IMR-90 (cell line): ENCODE results near the gene IFFO2. TPM values are rescaled to one million over a fixed set of nuclear protein-coding genes. Genes with fewer than 3 reads are reported as not detected.

Experiments
- ATAC-seq: fragments of 200-7000 bp; cut with Tn5 transposase; 2 replicates; pipeline ENCODE4 v1.9.1; 2020; ENCODE audit warnings: low read depth, mild to moderate bottlenecking, moderate library complexity
- BruUV-seq: library from RNA; stranded (reverse); fragments of 400-500 nt; replicated peaks from 2 replicates; lab custom pipeline; 2021; lab: Mats Ljungman, UMichigan
- CTCF ChIA-PET: fragments of 300-600 bp; formaldehyde crosslinking; extraction: SDS; loops from one replicate; lab custom pipeline; 2021; ENCODE audit warnings: antibody characterized with exemption; lab: Yijun Ruan, JAX
- POLR2A ChIA-PET: fragments of 300-600 bp; sonication (Branson Sonifier 250); formaldehyde crosslinking; loops from one replicate; lab custom pipeline; 2022; ENCODE audit warnings: antibody characterized with exemption; ENCODE audit not compliant: unreplicated experiment; lab: Charles Lee
- DNase-seq: peaks from one replicate; pipeline ENCODE4 v3.0.0; 2013
- H2AFZ ChIP-seq: replicated peaks from 2 replicates; pipeline ENCODE3; 2013; ENCODE audit warnings: low read length, mild to moderate bottlenecking; ENCODE audit not compliant: poor library complexity
- H2AK5ac ChIP-seq: 2 replicates; pipeline ENCODE4 v1.6.1; 2013; ENCODE audit warnings: low read depth, low read length, inconsistent platforms
- H2AK9ac ChIP-seq: replicated peaks from 2 replicates; pipeline ENCODE3; 2013; ENCODE audit warnings: mild to moderate bottlenecking, low read depth, low read length, moderate library complexity; ENCODE audit not compliant: poor library complexity
- H2BK120ac ChIP-seq: 2 replicates; pipeline ENCODE4 v1.6.1; 2013; ENCODE audit warnings: low read depth, low read length, inconsistent platforms
- H2BK15ac ChIP-seq: 3 replicates; pipeline ENCODE4 v1.6.1; 2013; ENCODE audit warnings: low read depth, low read length, inconsistent platforms
- H2BK20ac ChIP-seq: 2 replicates; pipeline ENCODE4 v1.6.1; 2013; ENCODE audit warnings: low read depth, mild to moderate bottlenecking, inconsistent platforms, low read length, moderate library complexity
- H2BK5ac ChIP-seq: 2 replicates; pipeline ENCODE4 v1.6.1; 2013; ENCODE audit warnings: mild to moderate bottlenecking, low read depth, low read length, inconsistent platforms; ENCODE audit not compliant: poor library complexity, severe bottlenecking
- H3K14ac ChIP-seq: replicated peaks from 2 replicates; pipeline ENCODE4 v1.6.1; 2013; ENCODE audit warnings: low read depth, low read length, inconsistent platforms
- H3K18ac ChIP-seq: 2 replicates; pipeline ENCODE4 v1.6.1; 2013; ENCODE audit warnings: low read depth, low read length, control low read depth
- H3K23ac ChIP-seq: 2 replicates; pipeline ENCODE4 v1.6.1; 2013; ENCODE audit warnings: low read depth, low read length, inconsistent platforms
- H3K27ac ChIP-seq: 2 replicates; pipeline ENCODE4 v1.5.1; 2013; ENCODE audit warnings: mild to moderate bottlenecking, control low read depth, low read length; ENCODE audit not compliant: insufficient read depth
- H3K27me3 ChIP-seq: 2 replicates; pipeline ENCODE4 v1.6.1; 2013; ENCODE audit warnings: low read length; ENCODE audit not compliant: control insufficient read depth, insufficient read depth
- H3K36me3 ChIP-seq: 2 replicates; pipeline ENCODE4 v1.6.1; 2013; ENCODE audit warnings: low read length, mixed read lengths; ENCODE audit not compliant: control insufficient read depth, insufficient read depth
- H3K4ac ChIP-seq: 2 replicates; pipeline ENCODE4 v1.6.1; 2013; ENCODE audit warnings: low read depth, low read length, inconsistent platforms
- H3K4me1 ChIP-seq: 2 replicates; pipeline ENCODE4 v1.6.1; 2013; ENCODE audit warnings: low read length, mixed read lengths; ENCODE audit not compliant: control insufficient read depth, insufficient read depth
- H3K4me2 ChIP-seq: 2 replicates; pipeline ENCODE4 v1.6.1; 2013; ENCODE audit warnings: low read depth, mild to moderate bottlenecking, control low read depth, low read length, moderate library complexity
- H3K4me3 ChIP-seq: 2 replicates; pipeline ENCODE4 v1.5.1; 2013; ENCODE audit warnings: low read depth, mild to moderate bottlenecking, control low read depth, low read length, moderate library complexity; ENCODE audit not compliant: insufficient read depth
- H3K56ac ChIP-seq: 2 replicates; pipeline ENCODE4 v1.6.1; 2013; ENCODE audit warnings: low read length, inconsistent platforms; ENCODE audit not compliant: insufficient read depth; ENCODE audit errors: extremely low read depth
- H3K79me1 ChIP-seq, 2 experiments: 2 replicates each; pipeline ENCODE4 v1.6.1; 2013; ENCODE audit warnings: low read length in 2 of 2, inconsistent platforms in 1 of 2, low read depth in 1 of 2
- H3K9ac ChIP-seq: 2 replicates; pipeline ENCODE4 v1.6.1; 2013; ENCODE audit warnings: low read depth, low read length, control low read depth
- H3K9me1 ChIP-seq: 2 replicates; pipeline ENCODE4 v1.6.1; 2013; ENCODE audit warnings: low read length, inconsistent platforms; ENCODE audit not compliant: insufficient read depth
- H3K9me3 ChIP-seq: 2 replicates; pipeline ENCODE4 v1.6.1; 2013; ENCODE audit warnings: low read length; ENCODE audit not compliant: control insufficient read depth, insufficient read depth
- H4K20me1 ChIP-seq: 2 replicates; pipeline ENCODE4 v1.6.1; 2013; ENCODE audit warnings: low read length, inconsistent platforms; ENCODE audit not compliant: insufficient read depth
- H4K5ac ChIP-seq: 2 replicates; pipeline ENCODE4 v1.6.1; 2013; ENCODE audit warnings: mild to moderate bottlenecking, low read depth, low read length, control low read depth
- H4K8ac ChIP-seq, 2 experiments: 2 replicates each; pipeline ENCODE4 v1.6.1; 2013; ENCODE audit warnings: low read depth in 2 of 2, low read length in 2 of 2, control low read depth in 1 of 2, inconsistent platforms in 1 of 2
- H4K91ac ChIP-seq: 2 replicates; pipeline ENCODE4 v1.6.1; 2013; ENCODE audit warnings: low read depth, low read length, inconsistent platforms; ENCODE audit not compliant: insufficient read depth
- NFE2L2 ChIP-seq: fragments of 150-350 bp; IDR thresholded peaks from 2 replicates; pipeline ENCODE4 v1.6.1; 2016; ENCODE audit warnings: low read depth, mild to moderate bottlenecking, low read length
- USF2 ChIP-seq: fragments of 150-350 bp; IDR thresholded peaks from 2 replicates; pipeline ENCODE4 v1.6.1; 2017; ENCODE audit warnings: mild to moderate bottlenecking, antibody characterized with exemption, low read length, low read depth
- WGBS, 2 experiments: methylation state at CpG; one replicate each; pipeline versions ENCODE4 v1.1.5 to v1.1.7; 2013; ENCODE audit warnings: missing lambda C conversion rate in 2 of 2; ENCODE audit not compliant: insufficient read length in 1 of 2; ENCODE audit errors: extremely low coverage in 2 of 2; 5-methylcytosine and 5-hydroxymethylcytosine counted together
- dilution Hi-C: fragments of 300-500 bp; cut with HindIII; formaldehyde crosslinking; loops from one replicate; pipeline ENCODE4 v1.14.3; 2018; ENCODE audit warnings: low sequenced_read_pairs; ENCODE audit not compliant: unreplicated experiment
- in situ Hi-C: fragments of 300-500 bp; cut with MboI; formaldehyde crosslinking; loops from 3 replicates; pipeline ENCODE4 v1.14.3; 2019; ENCODE audit warnings: low sequenced_read_pairs, inconsistent platforms, mixed read lengths
- intact Hi-C: fragments of 100-400 bp; cut with micrococcal nuclease; formaldehyde crosslinking; loops from 2 replicates; pipeline ENCODE4 v1.10.0; 2022
- polyA plus RNA-seq, 3 experiments: library from polyadenylated mRNA; depleted of rRNA; stranded (reverse); fragments of >200 nt; gene quantifications; 2 replicates each; pipeline ENCODE4 v1.2.3, GENCODE V29; 2012; ENCODE audit warnings: low replicate concordance in 1 of 3
- total RNA-seq: library from RNA; depleted of rRNA; stranded (reverse); fragments of >200 nt; gene quantifications from 2 replicates; pipeline ENCODE4 v1.2.3, GENCODE V29; 2012

Gene IFFO2
- total and polyA plus RNA-seq, 2 of the 4 experiments (the other 2 are of a cell fraction): 14.5 to 18.2 TPM

DNA sequence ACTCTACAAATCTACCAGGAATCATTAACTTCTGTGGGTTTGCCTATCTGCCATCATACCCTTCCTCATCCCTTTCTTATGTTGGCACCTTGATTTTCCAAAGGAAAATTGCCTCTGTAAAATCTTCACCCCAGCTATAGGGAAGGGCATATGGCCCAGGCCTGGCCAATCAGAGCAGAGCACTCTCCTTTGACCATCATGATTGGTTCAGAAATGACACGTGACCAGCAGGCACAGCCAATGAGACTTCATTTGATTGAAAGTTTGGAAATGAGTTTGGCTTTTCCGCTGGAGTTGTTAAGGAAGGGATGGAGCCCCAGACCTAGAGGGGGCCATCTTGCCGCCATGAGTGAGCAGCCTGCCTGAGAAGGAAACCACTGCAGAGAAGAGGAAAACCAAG lies 35.1 kb upstream of the IFFO2 start:
- no peak overlapping the region for H3K14ac ChIP-seq
- dilution Hi-C loops (no loop called here), intact Hi-C loops (no loop called here), in situ Hi-C loops (no loop called here)
- H4K8ac ChIP-seq: no peak overlapping the region
- H4K91ac ChIP-seq: no peak overlapping the region
- H3K79me1 ChIP-seq: no peaks in the 10 kb centered on the region
- CTCF ChIA-PET: no interaction called here
- H2BK15ac ChIP-seq: no peak overlapping the region
- H3K23ac ChIP-seq: no peak overlapping the region
- H3K9ac ChIP-seq: no peak overlapping the region
- no peak for ATAC-seq
- H3K9me3 ChIP-seq: no peaks in the 10 kb centered on the region
- H2AK9ac ChIP-seq: no peak overlapping the region
- H3K9me1 ChIP-seq: no peaks in the 10 kb centered on the region
- H4K20me1 ChIP-seq: no peaks in the 10 kb centered on the region
- no peak overlapping the region for H2AFZ ChIP-seq
- POLR2A ChIA-PET: no interaction called here
- H2AK5ac ChIP-seq: no peak overlapping the region
- no peak overlapping the region for H2BK5ac ChIP-seq
- H3K4ac ChIP-seq: no peak overlapping the region
- H3K56ac ChIP-seq: no peak overlapping the region
- H3K4me2 ChIP-seq: no peak overlapping the region
- H3K27ac ChIP-seq: no peak overlapping the region
- H3K36me3 ChIP-seq: no peaks in the 10 kb centered on the region
- no peaks in the 10 kb centered on the region for H3K4me1 ChIP-seq
- H4K5ac ChIP-seq: no peak overlapping the region
- no peak overlapping the region for H3K18ac ChIP-seq
- no peak overlapping the region for H2BK20ac ChIP-seq
- no CpG with 5 or more reads among the region's 3 CpGs for WGBS, 2 experiments
- DNase-seq: no peak
- H3K4me3 ChIP-seq: no peak overlapping the region
- BruUV-seq: no TSS peak
- TF ChIP-seq USF2 (peak; percentile 36; the same call in 1 of the 2 replicates), NFE2L2 (no peak)
- H2BK120ac ChIP-seq: no peak overlapping the region
- peaks cover 10% of the 10 kb centered on the region for H3K27me3 ChIP-seq
